Fibroblast of pulmonary artery (primary cell): ENCODE measurements around the gene UVRAG.
A peak's percentile ranks its signal among the peaks of the same experiment; 100 is the strongest.

ENCODE experiments used
- DNase-seq: peaks from one replicate; pipeline ENCODE4 v3.0.0-alpha.2; 2010; ENCODE audit warnings: low read depth
- H3K4me3 ChIP-seq: replicated peaks from 2 replicates; pipeline ENCODE4 v1.5.1; 2011; ENCODE audit warnings: low read depth, mild to moderate bottlenecking, control low read depth, low read length, moderate library complexity
- CTCF ChIP-seq: IDR thresholded peaks from 2 replicates; pipeline ENCODE4 v1.5.1; 2011; ENCODE audit warnings: mild to moderate bottlenecking, control low read depth, low read length, inconsistent platforms; ENCODE audit errors: missing control alignments

UVRAG gene

DNA sequence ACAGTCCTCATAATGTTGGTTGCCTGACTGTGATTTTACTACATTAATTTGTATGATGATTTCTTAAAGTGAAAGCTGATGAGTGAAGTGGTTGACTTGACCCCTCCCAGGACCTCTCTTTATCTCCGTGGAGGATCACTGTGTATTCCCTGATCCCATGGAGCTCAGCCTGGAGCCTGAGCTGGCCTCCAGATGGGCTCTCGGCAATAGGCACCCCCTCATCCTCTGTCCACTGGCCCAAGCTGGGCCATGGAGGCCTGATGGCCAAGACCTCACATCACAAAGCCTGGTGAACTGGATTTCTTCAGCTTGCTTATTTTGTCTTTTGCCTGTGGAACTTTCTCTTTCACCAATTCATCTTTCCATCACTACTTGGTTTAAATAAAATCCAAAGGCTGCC is 316.1 kb downstream of the UVRAG start:
- DNase-seq, result no peak
- no peak overlapping the region for H3K4me3 ChIP-seq
- TF ChIP-seq CTCF, result no peak

- TF ChIP-seq CTCF, result no peak
- DNase-seq, result no peak
- H3K4me3 ChIP-seq, result no peak overlapping the region
Measured at GRCh38 chr11:76131671-76132631, 316.9 kb downstream of the UVRAG start.

- TF ChIP-seq CTCF, result no peak
- no peak overlapping the region for H3K4me3 ChIP-seq
- no peak for DNase-seq
Measured at GRCh38 chr11:76134239-76134638, 319.2 kb downstream of the UVRAG start.

DNA sequence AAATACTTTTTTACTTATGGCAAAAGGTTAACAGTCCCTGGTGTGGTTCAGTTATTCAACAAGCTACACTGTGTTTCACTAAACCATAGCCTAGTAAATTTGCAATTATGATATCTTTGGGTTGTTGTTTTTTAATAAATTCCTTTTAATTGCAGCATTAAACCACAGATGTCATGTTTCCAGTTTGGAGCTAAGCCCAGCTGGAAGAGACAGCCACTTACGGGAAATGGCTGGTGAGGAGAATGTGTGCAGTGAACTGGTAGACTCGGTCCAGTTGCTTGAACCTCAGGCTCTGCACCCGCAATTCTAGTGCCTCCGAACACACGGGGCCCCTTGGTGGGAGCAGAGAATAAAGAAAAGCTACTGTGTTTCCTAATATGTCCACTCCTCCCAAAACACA is 320.5 kb downstream of the UVRAG start:
- no peak overlapping the region for H3K4me3 ChIP-seq
- DNase-seq, result peak; percentile 21
- no peak for TF ChIP-seq CTCF

DNA sequence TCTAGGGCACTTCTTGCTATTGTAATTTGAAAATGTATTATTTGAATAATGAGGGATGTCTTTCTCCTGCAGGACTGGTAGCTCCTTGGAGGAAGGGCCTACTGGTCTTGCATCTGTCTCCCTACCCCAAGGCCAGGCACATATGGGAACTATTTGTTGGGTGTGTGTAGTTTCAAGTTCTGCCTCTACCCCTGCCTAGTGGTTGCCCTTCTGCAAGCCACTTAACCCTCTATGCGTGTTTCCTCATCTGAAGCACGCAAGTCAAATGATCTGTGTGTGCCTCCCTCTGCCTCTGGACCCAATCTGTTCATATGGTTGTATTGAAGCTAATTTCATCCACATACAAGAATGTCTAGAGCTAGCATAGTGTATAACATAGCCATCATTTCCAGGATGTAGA is 324.3 kb downstream of the UVRAG start:
- H3K4me3 ChIP-seq, result no peak overlapping the region
- no peak for TF ChIP-seq CTCF
- no peak for DNase-seq

GRCh38 chr11:76140912-76141574 is 326.0 kb downstream of the UVRAG start:
- no peak for DNase-seq
- H3K4me3 ChIP-seq, result no peak overlapping the region
- TF ChIP-seq CTCF, result no peak
